ENCODE data around the gene SFXN5.
"Not testable (repeated sequence)": the region's sequence is repeated elsewhere in the genome, so short reads cannot be mapped to it uniquely, and the experiment has no call there.

SFXN5 gene

DNA sequence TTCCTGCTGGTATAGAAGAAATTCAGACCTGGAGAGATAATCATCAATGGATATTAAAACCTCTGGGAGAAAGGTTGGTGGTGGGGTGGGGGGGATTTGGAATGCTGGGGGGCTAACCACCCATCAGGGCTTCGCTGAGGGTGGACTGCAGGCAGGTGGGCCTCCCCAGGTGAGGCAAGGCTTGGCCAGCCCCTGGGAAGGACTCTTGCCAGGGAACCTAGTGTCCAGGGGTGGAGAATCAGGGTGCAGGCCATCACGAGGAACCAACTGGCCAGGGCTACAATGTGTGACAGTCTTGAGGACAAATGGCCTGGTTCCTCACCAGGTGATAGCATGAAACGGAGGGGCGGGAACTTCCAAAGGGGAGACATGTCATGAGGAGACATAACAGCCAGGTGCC, 29.4 kb upstream of the SFXN5 start:
- no peak for DNase-seq (ENCODE audit: low spot score)

DNA sequence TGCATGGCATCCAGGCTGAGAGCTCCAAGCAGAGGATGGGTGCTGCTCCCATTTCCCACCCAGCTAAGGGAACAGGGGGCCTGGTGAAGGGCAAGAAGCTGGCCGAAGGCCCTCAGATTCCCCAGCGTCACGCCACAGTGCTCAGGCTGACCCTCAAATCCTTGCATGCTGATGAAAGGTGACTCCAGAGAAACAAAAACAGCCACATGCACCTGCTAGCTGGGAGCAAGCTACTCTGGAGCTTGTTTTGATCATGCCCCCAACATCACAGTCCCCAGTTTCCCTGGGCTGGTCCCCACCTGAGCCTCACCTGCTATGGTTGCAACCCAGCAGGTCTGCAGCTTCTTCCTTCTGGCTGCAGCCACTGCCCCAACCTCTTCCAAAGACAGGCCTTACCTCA, 28.0 kb upstream of the SFXN5 start:
- no peak for DNase-seq (ENCODE audit: low spot score)

DNA sequence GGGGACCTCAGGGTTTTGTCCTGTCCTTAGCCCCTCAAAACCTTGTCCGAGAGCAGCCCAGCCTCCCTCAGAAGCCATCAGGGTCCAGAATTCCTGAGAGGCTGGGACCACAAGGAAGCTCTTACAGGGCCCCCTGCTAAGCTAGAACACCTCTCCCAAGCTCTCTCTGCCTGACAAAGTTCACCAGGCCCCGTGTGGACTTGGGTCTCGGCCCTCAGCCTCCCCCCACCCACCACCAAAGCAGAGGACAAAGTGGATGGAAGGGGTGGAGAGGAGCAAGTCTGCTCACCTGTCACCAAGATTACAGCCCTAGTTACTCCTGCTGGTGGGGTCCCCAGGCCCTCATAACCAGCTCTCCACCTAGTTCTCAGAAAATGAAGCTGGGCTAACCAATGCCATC, 24.4 kb upstream of the SFXN5 start:
- no peak for DNase-seq (ENCODE audit: low spot score)

DNA sequence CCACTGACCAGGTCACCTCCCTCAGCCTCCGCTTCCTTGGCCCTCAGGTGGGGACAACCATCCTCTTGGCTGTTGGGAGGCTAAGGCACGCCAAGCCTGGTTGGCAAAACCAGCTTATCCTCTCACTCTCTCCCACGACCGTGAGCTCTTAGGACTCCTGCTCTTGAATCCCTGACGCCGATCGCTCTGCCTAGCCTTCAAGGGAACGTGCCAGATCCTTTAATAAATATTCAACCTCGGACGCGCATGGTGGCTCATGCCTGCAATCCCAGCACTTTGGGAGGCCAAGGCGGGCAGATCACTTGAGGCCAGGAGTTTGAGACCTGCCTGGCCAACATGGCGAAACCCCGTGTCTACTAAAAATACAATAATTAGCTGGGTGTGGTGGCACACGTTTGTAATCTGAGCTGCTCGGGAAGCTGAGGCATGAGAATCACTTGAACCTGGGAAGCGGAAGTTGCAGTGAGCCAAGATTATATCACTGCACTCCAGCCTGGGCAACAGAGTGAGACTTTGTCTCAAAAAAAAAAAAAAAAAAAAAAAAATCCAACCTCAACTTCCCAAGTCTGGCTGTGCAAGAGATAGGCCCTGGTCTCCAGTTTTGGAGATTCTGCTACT, 22.2 kb upstream of the SFXN5 start:
- not testable (repeated sequence) for DNase-seq (ENCODE audit: low spot score)

DNA sequence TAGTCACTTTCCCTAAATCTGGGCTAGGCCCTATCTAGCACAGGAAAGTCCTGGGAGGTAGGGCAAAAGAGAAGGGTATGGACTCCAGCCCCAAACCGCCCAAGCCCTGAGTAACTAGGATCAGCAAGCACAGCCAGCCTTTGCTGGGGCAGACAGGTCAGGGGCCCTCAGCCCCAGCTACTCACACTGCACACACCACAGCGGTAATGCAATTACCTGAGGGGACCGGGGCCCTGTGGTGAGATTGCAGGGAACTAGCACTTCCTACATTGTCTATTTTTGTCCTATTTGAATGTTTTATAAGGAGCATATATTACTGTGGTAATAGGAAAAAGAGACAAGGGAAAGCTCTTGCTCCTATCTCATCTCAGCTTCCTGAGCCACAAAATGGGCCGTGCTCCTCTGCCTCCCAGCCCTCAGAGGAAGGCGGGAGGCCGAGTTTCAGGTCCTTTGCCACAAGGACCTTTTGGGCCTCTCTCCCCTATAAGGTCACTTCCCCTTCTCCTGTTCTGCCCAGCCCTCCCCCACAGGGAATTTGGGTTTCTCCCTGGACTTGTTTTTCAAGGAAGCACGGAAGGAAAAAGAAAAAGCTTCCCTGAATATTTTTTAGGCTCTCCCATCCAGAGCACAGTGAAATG, 20.8 kb upstream of the SFXN5 start:
- DNase-seq (ENCODE audit: low spot score), result no peak

DNA sequence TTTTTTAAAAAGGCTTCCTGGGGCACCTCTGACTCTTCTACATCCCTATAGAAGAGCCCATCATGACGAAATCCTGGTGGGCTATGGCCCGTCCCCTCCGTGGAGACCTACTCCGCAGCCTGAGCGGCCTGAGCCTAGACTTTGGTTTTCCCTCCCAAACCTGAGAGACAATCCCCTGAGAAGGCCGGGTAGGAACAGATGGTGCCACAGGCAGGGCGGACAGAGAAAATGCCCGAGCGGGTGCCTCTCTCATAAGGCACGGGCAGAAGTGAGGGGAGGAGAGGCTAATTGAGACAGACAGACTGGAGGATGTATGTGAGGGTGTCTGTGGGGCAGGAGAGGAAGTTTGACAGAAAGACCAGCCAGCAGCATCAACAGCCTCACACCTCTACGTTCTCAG, 20.2 kb upstream of the SFXN5 start:
- DNase-seq (ENCODE audit: low spot score), result no peak

DNA sequence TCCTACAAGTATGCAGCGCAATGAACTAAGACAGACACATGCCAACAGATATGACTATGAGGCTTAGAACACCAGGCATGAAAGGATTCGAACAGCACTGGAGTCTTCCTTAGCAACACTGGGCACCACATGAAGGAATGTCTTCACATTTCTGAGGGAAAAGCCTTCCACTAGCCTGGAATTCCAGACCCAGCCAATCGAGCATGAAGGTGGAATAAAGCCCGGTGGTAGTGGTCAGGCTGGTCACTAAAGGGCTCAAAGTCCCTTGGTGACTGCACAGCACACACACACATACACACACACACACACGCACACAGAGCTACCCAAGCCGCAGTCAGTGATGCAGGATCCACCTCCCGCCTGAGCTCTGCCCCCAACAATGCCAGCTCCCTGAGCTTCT, 19.7 kb upstream of the SFXN5 start:
- DNase-seq (ENCODE audit: low spot score), result no peak

DNA sequence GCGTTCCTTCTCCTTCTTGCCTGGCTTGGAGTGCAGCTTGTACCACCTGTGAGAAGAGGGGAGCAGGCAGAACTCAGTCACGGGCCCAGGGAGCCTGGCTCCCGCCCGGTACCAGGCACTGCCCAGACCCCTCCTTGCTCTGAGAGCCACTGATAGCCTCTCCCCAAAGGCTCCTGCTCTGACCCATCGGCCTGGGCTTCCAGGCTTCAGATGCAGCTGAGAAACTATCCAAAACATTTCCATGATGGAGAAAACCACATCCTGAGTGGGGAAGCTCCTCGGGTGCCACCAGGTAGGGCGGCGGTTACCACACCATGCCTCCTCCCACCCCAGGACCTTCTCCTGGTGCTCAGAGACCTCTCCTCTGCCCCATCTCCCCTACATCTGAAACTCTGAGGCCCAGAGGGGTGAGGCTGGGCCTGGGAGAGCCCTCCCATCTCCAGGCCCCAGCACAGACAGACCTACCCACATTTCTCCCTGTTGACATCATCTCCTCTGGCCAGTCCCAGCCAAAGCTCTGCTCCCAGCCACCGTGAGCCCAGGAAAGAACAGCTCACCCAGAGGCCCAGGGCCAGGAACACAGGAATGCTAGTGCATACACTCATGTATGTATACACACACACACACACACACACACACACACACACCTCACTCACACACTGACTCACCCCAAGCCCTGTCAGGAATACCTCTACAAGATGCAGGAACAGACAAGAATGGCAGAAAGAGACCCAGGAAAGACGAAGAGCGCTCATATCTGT, 17.9 kb upstream of the SFXN5 start:
- no peak for DNase-seq (ENCODE audit: low spot score)

DNA sequence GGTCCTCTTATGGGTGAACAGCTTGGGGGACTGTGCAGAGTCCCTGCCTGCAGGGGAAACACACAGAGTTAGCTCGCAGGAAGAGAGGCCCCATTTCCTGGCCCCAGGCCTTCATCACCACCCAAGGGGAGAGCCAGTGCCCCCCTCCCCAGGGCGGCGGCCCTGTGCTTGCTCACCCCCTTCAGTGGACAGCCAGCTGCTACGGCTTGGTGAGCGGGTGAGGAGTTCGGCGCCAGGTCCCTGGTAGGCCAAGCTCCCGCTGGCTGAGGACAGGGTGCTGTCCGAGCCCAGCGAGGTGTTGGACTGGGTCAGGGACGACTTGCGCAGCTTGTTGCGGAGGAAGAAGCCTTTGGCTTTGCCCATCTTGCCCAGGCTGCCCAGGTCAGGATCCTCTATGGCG, 17.2 kb upstream of the SFXN5 start:
- DNase-seq (ENCODE audit: low spot score), result no peak

DNA sequence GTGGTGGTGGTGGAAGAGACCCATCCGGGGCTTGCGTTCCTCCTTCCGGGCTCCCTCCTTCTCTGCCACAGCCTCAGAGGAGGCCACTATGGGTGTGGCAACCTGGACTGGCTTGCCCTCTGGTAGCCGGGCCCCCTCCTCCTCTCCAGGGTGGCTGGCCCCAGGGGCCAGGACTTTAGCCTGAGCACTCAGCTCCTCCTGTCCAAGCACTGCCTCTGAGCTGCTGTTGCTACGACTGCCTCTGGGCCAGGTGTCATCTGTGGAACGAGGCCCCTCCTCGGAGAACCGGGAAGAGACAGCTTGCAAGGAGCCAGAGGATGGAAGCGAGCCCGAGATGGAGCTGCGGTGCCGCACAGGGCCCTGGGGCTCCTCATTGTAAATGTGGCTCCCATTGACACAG, 16.7 kb upstream of the SFXN5 start:
- DNase-seq (ENCODE audit: low spot score), result no peak

DNA sequence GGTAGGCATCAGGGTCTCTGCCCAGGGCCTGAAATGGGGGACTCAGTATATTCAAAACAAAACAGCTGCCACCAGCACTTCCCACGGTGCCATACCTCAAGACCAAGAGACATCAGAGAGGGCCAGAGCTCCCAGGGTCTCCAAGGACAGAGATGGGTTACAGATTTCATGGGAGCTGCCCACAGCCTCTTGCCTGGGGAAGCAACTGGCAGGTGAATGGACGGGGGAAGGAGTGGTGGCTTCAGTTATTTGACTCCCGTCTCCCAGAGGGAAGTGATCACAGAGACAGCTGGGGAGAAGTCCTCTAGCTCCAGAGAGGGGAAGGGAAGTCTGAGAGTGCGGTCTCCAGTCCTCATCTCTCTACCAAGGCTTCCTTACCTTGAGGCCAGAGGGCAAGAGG, 15.8 kb upstream of the SFXN5 start:
- DNase-seq (ENCODE audit: low spot score), result no peak

DNA sequence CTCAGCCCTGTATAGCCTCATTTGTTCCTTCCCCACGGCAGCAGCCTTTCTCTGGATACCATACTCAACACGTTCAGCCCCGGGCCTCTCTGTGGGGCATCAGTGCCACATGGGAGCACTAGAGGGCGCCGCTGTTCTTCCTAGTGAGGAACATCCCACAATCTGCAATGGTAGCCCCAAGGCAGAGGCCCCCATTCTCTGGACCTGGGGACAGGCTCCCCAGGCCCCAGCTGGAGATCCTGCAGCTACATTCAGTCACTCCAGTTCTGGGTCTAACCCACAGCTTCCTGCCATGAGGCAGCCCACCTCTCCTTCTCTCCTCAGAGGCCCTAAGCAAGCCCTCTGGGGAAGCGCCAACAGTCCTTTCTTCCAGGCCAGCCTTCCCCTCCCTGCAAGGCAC, 14.2 kb upstream of the SFXN5 start:
- DNase-seq (ENCODE audit: low spot score), result peak; percentile 87

DNA sequence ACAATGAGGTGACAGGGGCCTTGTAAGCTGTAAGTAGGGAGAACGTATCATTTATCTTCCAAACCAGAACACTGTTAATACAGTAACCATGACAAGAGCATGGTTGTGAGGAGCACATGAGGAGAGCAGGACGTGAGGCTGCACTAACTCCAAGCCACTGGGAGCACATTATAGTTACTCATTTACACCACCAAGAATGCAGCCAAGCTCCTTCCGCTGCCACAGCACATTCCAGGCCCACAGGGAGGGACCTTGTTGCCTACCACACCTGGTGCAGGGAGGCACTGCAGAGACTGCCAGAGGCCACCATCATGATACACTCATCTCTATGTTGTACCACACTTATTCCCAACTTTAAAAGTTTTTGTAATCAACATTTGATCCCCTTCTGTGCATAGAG, 13.5 kb upstream of the SFXN5 start:
- no peak for DNase-seq (ENCODE audit: low spot score)

DNA sequence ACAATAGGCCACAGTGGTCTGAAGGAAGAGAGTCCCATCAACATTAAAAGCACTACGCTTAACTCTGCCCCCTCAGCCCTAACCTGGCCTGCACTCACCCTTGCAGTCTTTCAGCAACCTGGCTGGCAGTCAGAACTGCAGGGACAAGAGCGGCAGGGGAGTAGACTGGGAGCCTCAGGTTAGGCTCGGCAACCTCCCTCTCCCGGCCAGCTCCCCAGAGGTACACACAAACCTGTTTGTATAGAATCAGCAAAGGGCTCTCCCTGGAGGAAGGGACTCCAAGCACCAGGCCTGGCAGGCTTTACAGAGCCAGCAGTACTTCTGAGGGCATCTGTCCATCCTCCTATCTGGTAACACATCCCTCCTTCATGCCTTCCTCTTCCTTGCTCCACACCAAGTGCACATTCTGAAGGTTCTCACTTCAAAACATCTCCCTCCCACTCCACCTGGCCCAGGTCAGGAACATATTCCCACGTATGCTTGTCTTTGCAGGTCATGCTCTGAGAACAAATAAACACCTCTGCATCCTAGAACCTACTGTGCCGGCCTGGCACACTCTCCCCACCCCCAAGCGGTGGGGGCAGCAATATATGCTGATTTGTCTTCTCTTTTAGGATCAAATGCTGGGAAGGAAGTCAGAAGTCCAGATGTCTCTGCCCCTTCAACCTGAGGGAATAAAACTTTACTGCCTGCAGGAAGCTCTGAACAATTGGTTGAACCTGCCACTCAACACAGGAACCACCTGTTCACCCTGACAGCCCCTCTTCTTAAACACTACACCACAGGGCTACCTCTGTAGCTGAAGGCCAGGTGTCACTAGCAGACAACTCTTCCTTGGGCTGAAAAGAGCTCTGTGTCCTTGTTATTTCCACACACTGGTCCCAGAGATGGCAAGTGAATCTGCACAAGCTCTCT, 12.6 kb upstream of the SFXN5 start:
- DNase-seq (ENCODE audit: low spot score), result no peak

DNA sequence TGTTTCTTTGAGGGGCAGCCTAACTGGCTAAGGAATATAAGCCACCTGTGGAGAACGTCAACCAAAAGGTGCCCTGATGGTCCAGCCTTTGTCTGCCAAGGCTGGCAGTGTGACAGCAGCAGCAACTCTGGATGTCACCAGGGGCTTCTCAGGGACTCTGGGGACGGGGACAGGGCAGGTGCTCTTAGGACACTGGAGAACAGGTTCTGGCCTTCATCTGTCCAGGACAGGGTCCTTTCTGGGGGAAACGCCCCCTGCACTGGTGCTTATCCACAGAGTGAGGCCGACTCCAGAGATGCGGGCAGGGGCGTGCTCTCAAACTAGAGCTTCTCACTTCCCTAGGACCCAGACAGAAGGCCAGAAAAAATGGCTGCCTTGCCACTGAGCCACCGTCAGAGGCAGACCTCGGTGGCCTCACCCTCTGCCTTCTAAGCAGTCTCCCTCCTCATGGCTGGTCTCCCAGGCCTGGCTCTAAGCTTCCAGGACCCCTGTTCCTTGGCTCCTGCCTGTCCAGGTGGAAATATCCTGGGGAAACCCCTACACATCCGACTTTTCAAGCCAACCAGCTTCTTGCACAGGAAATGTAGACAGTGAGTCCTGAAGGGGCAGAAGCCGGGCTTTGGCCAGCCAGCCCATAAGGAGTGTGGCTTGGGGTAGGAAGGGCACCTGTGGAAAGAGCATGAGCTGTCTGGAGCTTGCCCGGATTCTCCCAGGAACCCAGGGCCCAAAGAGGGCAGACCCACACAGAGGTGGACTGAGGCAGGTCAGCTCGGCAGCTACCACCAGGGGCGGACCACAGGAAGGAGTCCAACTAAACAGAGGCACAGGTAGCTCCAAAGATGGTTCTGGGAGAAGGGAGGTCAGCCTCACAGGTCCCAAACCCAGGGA, 11.3 kb upstream of the SFXN5 start:
- DNase-seq (ENCODE audit: low spot score), result no peak

DNA sequence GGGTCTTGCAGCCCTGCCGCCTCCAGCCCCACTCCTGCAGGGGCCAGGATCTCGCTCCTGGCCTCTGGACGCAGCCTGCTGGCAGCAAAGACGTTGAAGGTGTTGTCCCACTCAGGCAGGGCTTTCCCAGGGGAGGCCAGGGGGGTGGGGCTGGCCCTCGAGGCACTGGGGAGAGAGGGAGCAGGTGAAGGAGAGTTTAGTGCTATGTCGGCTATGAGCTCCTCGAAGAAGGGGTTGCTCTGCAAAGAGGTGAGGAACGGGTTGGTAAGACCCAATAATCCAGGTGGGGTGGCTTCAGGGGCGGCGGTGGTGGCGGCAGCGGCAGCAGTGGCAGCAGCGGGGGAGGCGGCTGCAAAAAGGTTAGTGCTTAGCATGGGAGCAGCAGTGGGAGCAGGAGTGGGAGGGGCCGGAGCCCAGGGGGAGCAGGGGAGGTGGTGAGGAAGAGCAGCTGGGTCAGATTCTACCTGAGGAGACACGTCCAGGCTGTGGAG, 9.7 kb upstream of the SFXN5 start:
- no peak for DNase-seq (ENCODE audit: low spot score)

DNA sequence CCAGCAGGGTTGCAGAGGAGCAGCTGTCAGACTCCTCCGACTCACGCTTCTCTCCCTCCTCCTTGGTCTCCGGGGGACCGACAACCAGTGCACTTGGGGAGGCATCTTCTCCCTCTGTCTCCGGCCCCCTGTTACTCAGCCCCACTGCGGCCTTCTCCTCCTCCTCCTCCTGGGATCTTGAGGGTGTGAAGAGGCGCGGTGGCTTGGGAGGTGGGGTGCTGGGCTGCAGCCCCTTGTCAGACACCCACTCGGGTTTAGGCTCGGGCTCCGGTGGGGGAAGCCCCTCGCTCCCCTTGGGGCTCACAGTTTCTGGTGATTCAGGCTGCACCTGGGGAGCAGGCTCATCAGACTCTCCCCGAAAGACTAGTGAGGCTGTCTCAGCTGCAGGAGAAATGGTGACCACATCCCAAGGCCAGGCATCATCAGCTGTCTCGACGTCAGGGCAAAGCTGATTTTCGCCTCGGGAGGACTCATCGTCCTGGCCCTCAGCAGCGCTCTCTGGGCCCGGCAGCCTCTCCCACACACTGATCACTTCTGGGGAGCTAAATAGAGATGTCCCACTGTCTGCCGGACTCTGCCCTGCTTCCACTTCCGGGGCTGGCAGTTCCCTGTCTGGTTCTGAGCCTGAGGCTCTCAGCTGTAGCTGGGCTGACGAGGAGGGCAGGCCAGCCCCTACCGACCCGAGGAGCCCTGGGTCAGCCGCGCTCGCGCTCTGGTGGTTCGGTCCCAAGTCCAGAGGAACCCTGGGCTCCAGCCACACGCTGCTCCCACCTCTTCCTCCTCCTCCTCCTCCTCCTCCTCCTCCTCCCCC, 9.0 kb upstream of the SFXN5 start:
- DNase-seq (ENCODE audit: low spot score), result no peak

DNA sequence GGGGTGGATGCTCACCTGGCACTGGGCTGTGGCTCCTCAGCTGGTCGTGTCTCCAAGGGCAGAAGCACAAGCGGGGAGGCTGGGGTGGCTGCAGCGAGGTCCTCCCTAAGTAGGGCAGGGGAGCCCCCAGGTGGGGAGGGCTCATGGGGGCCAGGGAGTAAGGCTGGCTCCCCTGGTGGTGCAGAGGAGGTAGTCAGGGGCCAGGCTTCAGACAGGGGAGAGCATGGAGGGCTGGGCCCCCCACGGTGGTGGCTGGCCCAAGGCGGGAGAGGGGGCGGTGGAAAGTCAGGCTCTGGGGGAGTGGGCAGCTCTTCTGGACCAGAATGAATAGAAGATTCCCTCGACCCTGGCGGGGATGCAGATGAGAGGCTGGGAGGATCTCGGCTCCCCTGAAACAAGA, 8.1 kb upstream of the SFXN5 start:
- DNase-seq (ENCODE audit: low spot score), result no peak

DNA sequence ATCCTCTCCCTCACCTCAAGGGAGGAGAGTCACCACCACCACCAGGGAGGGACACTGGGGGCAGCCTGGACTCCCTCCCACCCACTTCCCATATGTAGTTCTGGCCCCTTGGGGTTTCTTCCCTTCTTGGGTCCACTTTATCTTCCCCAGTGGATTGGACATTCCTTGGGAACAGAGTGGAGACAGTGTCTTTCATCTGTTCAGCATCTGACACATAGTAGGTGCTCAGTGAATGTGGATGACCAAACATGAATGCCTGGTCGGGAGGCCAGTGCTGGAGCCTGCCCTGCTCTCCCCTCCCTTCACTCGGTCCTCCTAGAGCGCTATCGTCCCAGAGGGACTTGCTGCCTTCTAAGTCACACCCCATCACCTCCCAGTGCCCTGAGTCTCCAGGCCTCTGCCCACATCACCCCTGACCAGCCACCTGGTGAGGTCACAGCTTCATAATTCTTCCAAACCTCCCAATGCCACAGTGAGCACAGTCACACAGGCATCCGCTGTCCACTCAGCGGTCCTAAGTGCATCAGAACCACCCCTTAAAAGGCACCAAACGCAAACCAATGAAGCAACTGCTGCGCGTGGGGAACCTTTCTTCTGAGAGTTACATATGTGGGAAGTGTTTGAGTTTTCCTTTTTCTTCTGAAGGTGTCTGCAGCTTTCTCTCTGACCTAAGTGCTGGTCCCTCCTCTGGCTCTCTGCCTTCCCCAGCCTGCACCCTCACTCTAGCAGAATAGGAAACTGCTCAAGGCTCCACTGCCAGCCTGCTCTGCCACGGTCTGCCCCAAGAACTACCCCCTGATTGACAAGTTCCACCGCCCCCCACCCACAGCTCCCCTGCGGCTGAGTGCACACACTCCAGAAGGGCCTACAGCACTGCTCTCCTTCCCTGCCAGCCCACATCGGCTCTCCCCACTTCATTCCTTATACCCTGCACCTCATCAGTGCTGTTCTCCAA, 7.2 kb upstream of the SFXN5 start:
- no peak for DNase-seq (ENCODE audit: low spot score)

Data from ecto neural progenitor cell (in vitro differentiated cells).